Stimulated activated CD4-positive, alpha-beta T cell treated with anti-CD3 and anti-CD28 coated beads, Interleukin-12 subunit alpha, Interleukin-12 subunit beta, amount 100 ng/mL, for 48 hours (primary cell): ENCODE data around the gene NIN.

ENCODE experiments used
- DNase-seq, 3 donors: peaks; one replicate each; pipeline ENCODE4 v3.0.0-alpha.2; 2020; ENCODE audit warnings: low read depth in 2 of 3, low spot score in 1 of 3

NIN gene, protein sequence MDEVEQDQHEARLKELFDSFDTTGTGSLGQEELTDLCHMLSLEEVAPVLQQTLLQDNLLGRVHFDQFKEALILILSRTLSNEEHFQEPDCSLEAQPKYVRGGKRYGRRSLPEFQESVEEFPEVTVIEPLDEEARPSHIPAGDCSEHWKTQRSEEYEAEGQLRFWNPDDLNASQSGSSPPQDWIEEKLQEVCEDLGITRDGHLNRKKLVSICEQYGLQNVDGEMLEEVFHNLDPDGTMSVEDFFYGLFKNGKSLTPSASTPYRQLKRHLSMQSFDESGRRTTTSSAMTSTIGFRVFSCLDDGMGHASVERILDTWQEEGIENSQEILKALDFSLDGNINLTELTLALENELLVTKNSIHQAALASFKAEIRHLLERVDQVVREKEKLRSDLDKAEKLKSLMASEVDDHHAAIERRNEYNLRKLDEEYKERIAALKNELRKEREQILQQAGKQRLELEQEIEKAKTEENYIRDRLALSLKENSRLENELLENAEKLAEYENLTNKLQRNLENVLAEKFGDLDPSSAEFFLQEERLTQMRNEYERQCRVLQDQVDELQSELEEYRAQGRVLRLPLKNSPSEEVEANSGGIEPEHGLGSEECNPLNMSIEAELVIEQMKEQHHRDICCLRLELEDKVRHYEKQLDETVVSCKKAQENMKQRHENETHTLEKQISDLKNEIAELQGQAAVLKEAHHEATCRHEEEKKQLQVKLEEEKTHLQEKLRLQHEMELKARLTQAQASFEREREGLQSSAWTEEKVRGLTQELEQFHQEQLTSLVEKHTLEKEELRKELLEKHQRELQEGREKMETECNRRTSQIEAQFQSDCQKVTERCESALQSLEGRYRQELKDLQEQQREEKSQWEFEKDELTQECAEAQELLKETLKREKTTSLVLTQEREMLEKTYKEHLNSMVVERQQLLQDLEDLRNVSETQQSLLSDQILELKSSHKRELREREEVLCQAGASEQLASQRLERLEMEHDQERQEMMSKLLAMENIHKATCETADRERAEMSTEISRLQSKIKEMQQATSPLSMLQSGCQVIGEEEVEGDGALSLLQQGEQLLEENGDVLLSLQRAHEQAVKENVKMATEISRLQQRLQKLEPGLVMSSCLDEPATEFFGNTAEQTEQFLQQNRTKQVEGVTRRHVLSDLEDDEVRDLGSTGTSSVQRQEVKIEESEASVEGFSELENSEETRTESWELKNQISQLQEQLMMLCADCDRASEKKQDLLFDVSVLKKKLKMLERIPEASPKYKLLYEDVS (N-terminal part only)

DNA sequence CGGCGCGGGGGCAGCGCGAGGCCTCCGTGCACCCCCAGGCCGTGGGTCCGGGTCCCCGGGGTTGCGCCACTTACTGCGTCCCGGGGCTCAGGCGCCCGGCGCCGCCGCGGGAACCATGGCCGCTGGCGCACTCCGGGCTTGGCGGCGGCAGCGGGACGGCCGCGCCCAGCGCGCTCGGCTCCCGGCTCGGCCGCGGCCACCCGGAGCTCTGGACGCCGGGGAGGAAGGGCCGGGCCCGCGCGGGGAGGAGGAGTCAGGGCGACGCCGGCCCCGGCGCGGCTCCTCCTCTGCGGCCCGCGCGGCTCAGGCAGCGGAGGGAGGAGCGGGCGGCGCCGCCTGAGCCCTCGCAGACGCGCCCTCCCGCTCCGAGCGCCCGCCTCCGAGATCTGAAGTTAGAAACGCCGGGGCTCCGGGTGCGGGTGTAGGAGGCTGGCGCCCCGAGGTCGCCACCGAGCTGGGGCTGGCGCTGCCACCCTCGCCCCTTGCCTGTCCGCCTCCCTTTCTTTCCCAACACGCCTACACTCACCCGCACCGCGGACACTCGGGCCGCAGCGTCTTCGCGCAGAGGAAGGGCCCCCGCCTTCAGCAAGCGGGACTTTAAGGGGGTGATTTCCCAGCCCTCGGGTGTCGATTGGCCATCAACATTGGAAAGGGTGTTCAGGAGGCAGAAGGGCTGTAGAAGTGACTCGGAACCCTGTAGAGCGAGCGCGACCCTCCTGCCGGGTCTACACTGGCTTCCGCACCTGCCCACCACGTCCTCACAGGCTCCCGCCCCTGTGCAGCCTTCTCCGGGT is at the start of gene NIN:
NIN (minus strand) TSS at position 231 of the 794 bp plus-strand sequence. CDS start 9,106 bp downstream, outside the sequence.
- DNase-seq: peak in 1 of 3 donors; percentile 69

DNA sequence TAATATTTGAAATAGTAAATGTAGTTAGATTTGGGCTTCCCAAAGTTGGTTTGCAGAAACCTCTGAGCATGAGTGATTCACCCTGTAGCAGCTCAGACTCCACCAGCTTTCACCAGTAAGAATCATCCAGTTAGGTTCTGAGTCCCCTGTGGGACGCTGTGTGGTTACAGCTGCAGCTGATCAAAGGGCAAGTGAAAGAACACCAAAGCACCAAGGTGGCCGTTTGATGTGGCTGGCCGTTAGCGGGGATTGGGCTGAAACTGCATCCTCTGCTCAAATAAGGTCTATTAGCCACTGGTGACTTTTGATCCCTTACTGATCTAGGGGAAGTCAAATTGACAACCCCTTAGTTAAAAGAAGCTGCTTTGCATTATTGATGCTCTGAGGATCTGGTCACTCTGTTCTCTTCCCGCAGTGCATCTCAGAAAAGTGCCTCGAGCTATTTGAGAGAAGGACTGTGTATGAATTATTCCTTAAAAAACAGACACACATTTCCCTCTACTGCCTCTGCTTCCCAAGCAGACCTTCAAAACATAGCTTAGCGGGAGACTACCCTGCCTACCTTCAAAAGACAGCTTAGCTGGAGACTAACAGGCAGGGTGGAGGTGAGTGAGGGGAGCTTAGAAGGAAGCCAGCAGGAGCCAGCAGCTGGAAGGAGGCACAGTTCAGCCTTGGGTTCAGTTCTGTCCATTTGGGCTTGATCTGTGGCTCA is 44.6 kb upstream of the NIN start:
- DNase-seq: peak; percentile 53 to 59 (median 55)

DNA sequence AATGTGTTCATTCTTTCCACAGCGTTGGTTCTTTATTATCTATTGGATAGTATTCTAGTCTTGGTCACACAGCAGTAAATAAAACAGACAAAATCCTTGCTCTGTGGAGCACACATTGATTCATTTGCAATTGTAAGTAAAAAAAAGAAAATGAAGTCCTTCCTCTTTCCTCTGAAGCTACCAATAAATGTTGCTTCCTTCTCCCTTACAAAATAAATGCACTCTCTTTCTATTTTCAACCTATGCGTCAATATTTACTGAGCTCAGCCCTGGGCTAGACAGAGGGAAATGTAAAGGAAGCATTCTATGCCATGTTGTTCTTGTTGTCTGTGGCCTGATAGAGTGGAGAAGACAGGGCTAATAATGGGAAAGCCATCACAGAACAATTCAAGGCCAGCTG is 43.8 kb upstream of the NIN start:
- no peak for DNase-seq

DNA sequence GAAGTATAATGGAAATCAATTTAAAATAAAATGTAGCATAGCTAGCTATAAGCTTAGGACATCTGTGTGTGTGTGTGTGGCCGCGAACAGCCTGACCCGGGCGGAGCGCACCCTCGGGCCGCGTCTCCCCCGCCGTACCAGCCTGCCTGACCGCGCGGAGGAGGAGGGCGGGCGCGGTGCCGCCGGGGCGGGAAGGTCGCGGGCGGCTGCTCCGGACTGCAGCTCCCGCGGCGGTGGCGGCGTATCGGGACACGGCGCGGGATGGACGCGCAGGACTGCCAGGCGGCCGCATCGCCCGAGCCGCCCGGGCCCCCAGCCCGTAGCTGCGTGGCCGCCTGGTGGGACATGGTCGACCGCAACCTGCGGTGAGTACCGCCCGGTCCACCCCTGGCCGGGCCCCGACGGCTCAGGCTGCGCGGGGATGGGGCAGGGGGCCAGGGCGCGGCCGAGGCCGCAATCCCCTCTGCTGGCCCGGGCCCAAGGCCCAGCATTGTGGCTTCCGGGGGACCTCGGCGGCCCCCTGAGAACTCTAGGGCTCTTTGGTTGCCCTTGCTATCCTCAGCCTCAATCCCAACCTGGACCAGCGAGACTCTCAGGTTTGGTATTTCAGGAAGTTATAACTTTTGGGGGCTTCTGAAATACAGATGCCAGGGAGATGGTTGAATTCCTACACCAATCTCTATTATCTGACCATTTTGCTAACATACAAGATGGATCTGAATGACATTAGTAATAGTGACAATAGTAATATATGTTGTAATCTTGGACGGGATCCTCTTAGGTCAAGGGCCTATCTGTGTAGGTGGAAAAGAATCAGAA is 41.2 kb upstream of the NIN start, which contains the start of gene ABHD12B:
ABHD12B (plus strand) TSS at position 140 of the 819 bp plus-strand sequence; CDS start at position 262, 122 bp downstream.
- DNase-seq: no peak

DNA sequence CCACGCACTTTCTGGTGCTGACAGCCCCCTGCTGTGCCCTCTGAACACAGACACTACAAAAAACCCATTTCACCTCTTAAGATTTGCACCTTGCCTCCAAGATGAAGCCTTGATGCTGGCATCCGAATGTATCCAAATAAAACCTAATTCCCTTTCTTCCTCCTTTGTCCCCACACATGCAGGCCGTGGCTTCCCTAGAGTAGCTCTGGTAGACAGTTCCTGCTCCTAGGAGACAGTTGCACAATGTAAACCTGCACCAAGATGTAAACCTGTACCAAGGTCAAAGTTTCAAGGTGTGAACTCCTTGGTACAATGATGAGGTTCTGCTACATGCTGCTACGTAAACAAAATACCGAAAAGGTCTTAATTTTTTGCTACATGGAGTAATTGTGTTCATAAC is 40.3 kb upstream of the NIN start:
- no peak for DNase-seq

DNA sequence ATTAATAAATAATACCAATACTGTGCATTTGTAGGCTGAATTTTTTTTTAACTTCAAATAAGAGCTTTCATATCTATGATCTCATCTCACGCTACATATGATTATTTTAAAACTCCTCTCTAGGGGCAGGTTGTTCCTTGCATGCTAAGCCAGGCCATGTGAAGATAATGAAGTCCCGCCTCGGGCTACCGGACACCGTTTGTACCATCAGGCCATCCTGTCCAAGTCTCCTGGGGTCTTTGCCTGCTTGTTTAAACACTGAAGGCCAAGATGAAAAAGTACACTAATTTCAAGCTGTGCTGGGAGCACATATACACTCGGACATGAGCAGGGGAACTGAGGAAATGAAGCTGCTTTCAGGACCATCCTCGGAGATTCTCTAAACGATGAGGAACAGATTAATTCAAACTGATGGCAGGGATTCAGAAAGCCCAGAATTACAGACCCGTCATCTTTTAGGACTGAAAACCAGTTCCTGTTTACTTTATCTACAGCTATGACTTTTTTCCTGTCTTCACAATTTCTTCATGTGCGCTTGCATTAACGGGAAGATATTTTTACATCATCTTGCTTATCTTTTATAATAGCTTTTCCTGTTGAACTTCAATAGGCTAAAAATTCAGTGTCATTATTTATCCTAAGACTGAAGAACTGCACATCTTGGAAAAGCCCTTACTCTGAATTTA is 34.6 kb upstream of the NIN start:
- DNase-seq: no peak

DNA sequence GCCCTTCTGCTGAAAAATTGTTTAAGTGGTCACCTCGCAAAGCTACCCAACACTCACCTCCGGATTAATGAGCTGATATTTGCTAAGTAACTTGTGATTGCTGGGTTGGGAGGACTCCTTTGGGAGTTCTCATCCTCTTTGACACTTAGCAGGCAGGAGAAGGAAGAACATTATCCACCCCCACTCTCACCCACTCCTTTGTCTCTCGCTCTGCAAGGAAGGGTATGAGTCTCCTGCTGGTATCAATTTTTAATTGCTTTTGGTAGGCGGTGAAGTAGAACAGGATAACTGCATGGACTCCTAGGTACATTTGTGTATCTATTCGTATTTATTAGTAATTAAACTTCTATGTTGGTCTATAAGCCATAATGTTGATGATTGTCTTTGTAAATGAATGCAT is 34.0 kb upstream of the NIN start:
- DNase-seq: no peak

DNA sequence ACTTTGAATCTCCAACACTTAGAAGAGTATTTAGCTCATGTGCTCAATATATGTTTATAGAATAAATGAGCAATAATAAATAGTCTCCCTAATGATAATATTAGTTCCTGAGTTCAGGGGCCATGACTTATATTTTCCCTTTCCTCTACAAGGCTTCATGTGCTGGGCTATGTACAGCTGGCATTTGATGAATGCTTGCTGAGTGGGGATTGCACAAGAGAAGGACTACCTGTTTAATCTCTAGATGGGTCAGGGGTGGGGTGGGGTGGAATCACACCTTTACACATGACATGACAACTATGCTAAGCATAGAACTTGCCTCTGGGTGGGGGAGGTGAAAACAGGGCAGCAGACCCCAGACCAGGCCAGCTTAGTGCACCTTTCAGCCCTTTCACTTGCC is 33.3 kb upstream of the NIN start:
- DNase-seq: no peak

DNA sequence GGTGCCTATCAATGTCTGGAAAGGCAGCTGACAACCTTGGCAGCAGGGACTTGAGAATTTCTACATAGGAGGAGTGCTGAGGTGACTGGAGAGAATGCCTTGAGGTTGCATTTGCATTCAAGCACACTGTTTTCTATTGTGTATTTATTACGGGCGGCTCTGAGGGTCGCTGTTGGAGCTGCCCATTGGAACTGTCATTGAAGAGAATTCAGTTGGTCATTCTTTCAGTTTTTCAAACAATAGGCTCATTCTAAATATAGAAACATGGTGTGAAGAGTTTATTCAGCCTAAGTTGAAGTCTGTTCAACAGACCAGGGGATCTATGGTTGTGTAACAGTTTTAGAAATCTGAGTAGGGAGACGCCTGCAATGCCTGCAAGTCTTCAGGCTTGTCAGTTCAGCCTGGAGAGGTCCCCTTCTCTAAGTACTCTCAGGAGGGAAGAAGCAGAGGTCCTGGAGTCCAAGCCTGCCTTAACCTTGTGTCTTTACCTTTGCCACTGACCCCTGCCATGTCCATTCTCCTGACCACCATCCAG is 31.1 kb upstream of the NIN start:
- DNase-seq: no peak

DNA sequence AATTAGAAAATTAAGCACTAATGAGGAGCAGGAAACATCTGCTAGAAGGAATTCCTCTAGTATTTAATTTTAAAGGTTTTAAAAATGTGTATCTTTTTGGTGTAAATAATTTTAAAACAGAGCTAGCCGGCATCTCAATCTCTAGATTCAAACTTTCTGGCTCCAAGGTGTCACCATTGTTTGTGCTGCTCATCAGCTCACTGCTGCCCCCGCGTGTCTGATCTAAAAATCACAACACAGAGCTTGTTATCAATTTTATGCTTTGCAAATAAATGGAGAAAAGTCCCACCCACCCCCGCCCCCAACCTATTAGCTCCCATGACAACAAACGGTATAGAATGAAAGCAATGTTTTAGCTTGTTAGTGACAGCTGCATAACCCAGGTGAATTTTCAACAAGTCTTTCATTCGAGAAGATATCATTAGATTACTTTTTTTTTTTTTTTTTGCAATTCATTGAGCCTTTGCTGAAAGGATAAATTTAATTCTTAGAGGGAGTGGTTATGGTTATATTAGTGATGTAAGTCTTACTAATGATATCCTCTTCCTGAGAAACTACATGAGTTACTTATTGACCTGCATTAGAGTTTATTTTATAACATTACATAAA is 29.6 kb upstream of the NIN start:
- DNase-seq: peak; percentile 79 to 94 (median 79)

DNA sequence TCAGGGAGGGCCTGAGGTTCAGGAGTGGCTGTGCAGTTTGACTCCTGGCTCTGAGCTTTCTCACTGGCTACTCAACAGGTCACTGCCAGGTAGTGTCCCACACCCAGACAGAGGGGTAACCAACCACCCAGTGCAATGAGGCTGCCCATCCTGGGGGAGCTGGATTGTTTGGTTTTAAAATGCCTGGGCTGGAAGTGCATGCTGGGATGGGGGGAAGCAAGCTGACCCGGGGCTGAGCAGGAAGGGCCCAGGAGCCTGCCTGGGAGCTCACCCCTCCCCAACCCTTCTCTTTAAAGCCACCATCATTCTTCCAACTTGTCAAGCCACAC is 28.3 kb upstream of the NIN start:
- DNase-seq: no peak

DNA sequence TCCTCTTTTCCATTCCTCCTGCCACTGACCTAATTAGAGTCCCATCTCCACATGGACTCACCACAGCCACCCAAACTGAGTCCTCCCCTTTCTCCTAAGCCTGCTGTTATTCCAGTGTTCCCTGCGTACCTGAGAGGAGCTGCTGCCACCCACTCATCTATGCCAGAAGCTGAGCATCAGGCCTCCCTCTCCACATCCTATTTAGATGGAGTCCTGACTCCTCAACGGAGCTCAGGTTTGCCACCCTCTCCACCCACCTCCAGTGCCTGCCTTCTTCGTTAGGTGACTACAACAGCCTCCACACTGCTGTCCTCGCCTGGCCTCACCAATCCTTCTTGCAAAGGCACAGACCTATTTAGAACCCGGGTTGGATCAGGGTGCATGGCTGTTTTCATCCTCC is 25.7 kb upstream of the NIN start:
- DNase-seq: no peak

DNA sequence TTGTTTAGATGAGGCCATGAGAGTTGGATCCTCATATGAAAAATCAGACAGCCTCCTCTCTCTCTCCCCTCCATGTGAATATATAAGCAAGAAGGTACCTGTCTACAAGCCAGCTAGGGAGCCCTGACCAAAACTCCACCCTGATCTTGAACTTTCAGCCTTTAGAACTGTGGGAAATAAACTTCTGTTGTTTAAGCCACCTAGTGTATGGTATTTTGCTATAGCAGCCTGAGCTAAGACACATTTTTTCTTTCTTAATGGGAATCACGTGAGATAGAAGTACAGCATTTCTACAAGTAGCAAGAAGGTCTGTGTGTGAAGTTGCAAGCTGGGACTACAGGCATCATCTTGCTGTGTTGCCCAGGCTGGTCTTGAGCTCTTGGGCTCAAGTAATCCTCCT is 24.6 kb upstream of the NIN start:
- no peak for DNase-seq

DNA sequence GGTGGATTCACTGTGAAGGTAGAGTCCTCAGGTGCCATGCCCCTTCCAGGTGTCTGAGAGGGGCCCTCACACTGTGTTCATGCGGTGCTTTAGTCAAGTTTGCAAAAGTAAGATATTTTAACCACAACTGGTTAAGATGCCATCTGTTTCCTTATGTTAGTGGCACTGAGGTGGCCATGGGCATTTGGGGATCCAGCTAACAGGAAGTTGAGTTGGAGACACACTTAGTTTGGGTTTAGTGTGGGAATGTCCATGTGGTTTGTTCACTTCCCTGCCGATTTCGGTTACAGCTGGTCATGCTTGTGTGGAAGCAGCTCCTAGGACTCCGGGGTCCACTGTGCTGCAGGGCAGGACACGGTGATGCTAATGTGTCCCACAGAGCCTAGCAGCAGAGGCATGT is 23.6 kb upstream of the NIN start:
- DNase-seq: no peak

DNA sequence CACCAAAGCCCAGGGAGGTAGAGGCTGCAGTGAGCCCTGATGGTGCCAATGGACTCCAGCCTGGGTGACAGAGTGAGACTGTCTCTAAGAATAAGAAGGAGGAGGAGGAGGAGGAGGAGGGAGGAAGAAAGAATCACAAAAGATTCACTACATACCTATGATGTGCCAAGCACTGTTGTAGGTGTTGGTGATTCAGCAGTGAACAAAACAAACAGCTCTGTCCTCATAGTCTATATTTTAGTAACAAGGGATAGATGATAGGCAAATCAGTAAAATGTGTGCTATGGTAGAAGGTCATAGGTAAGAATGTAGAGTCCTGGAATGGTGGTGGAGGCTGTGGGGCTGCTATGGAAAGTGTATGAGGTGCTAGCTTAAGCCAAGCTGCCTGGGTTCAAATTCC is 22.9 kb upstream of the NIN start:
- no peak for DNase-seq

DNA sequence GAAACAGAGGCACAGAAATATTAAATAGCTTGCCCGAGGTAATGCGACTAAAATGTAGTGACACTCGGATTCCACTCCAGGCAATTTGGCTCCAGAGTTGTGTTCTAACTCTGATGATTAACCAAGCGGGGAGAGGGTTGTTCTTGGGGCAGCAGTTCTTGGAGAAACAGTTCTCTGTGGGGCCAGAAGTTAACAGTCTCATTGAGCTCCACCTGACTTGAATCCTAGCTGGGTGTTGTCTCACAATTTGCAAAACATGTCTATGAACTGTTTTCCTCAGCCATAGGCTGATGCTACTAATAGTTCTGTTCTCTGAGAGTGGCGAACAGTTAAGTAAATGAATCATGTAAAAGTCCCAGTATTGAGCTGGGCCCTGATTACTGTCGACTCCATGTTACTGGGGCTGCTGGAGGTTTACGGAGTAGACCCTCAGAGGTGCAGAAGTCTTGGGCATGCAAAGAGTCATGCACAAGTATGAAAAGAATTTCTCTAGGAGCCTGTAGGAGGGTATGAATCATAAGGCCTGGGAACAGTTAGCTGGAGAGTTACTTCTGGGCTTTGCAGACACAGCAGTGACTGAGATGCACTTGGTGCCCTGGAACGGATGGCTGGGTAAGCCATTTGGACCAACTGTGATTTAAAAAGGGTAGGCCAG is 15.4 kb upstream of the NIN start:
- DNase-seq: no peak

DNA sequence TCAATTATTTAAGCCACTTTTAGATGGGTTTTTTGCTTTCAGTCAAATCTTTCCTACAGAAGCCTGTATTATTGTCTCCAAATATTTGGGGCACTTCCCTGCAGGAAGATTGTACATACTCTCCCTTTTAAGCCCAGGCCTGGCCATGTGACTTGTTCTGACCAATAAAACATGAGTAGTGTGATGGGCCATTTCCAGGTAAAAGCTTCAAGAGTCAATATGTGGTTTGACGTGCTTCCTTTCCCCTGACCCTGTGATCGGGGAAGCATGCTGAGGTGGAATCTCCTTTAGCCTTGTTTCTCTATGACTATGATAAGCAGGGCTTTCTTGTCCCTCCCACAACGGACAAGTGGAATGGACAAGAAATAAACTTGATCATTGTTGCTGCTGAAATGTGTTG is 14.2 kb upstream of the NIN start:
- no peak for DNase-seq
